Measurements from ENCODE around the gene SEZ6L. TPM values are rescaled to one million over a fixed set of nuclear protein-coding genes. Genes with fewer than 3 reads are reported as not detected.

Gene SEZ6L
- total and polyA plus RNA-seq, 10 of the 15 experiments (the other 5 are each of a cell fraction or from before 2014, with no cell fraction given), result not detected

GRCh38 chr22:26127126-26127525 lies 42.1 kb upstream of the SEZ6L start:
- no peaks in the 10 kb centered on the region; the same call in 2 of the 3 replicates for H3K9me3 ChIP-seq (replicated peaks; ENCODE audit: control insufficient read depth, insufficient read depth, low read length)
- no peak overlapping the region for H3K4me2 ChIP-seq (ENCODE audit: control insufficient read depth, insufficient read depth)
- peaks cover 0 to 5% of the 10 kb centered on the region in 2 experiments; a peak in 2 of 4 replicates for H3K27me3 ChIP-seq (replicated peaks in 1 of 2; ENCODE audit: control insufficient read depth in 2 of 2, insufficient read depth in 2 of 2, low read length in 1 of 2)
- CTCF ChIA-PET, result interaction anchor here (1.1 kb wide), 1 partner anchor 41 kb away, joined by 3 read pairs; no protein-coding TSS in a partner anchor
- no peaks in the 10 kb centered on the region for H3K4me1 ChIP-seq (ENCODE audit: control insufficient read depth, insufficient read depth, low read length)
- POLR2A ChIA-PET, result no interaction called here
- no peaks in the 10 kb centered on the region for H3K79me2 ChIP-seq (ENCODE audit: control insufficient read depth, insufficient read depth, low read length)
- H3K27ac ChIP-seq (ENCODE audit: control insufficient read depth, insufficient read depth), result no peak overlapping the region
- no peaks in the 10 kb centered on the region for H4K20me1 ChIP-seq (ENCODE audit: control insufficient read depth, insufficient read depth)
- no peaks in the 10 kb centered on the region for H3K36me3 ChIP-seq (ENCODE audit: control insufficient read depth in 2 of 2, insufficient read depth in 2 of 2, low read length in 1 of 2)
- BruUV-seq (replicated peaks), result no TSS peak
- RAD21 ChIA-PET (ENCODE audit: unreplicated experiment), result no interaction called here
- DNase-seq (ENCODE audit: low read depth, low spot score) (no peak), FAIRE-seq (no peak), ATAC-seq (no peak)
- in situ Hi-C loops (cut with MboI) (no loop called here), intact Hi-C loops (cut with micrococcal nuclease; ENCODE audit: unreplicated experiment) (no loop called here)
- no peak overlapping the region for H3K4me3 ChIP-seq
- SMC1A ChIA-PET (ENCODE audit: uncharacterized antibody, unreplicated experiment), result interaction anchor here (1.0 to 1.7 kb wide), 4 partner anchors 31 to 224 kb away, joined by 3 to 5 read pairs (median 3); no protein-coding TSS in a partner anchor
- no peak overlapping the region for H2AFZ ChIP-seq (ENCODE audit: control insufficient read depth, low read depth, low read length)
- H3K9ac ChIP-seq (ENCODE audit: control insufficient read depth, insufficient read depth, low read length), result no peak overlapping the region
- WGBS (ENCODE audit: insufficient coverage, insufficient replicate concordance, low lambda C conversion rate, missing lambda C conversion rate), result 7% methylated on average over 3 of the region's 5 CpGs
- TF ChIP-seq IKZF2 (IDR thresholded peaks at IDR 0.05), result no peak
- no peak for TF ChIP-seq SKIL (IDR thresholded peaks at IDR 0.05; ENCODE audit: low read depth, poor library complexity, severe bottlenecking)
- TF ChIP-seq MYC (IDR thresholded peaks at IDR 0.05; ENCODE audit: insufficient read depth, insufficient read length, insufficient replicate concordance, low read length, severe bottlenecking), result no peak
- no peak for TF ChIP-seq STAT3 (IDR thresholded peaks at IDR 0.05; ENCODE audit: low read depth, low read length)
- TF ChIP-seq MXI1 (IDR thresholded peaks at IDR 0.05; ENCODE audit: low read depth, low read length), result no peak
- TF ChIP-seq RELB (IDR thresholded peaks at IDR 0.05; ENCODE audit: low read depth), result no peak
- TF ChIP-seq NKRF (conservative IDR thresholded peaks at IDR 0.05), result no peak
- TF ChIP-seq SREBF1 (IDR thresholded peaks at IDR 0.05; ENCODE audit: low read length), result no peak
- no peak for TF ChIP-seq SUZ12 (IDR thresholded peaks at IDR 0.05; ENCODE audit: unreplicated experiment)
- no peak for TF ChIP-seq ZBTB33 (IDR thresholded peaks at IDR 0.05)
- no peak for TF ChIP-seq CHD4 (IDR thresholded peaks at IDR 0.05)
- TF ChIP-seq SMARCA5 (IDR thresholded peaks at IDR 0.05), result no peak
- no peak for TF ChIP-seq NR2C2 (IDR thresholded peaks at IDR 0.05; ENCODE audit: borderline replicate concordance, control insufficient read depth, insufficient read length, low read depth)
- no peak for TF ChIP-seq POLR2AphosphoS2 (IDR thresholded peaks at IDR 0.05; ENCODE audit: low read depth, low read length)
